Lung (tissue), 12 donors: ENCODE measurements around the gene ALOX12. TPM values are rescaled to one million over a fixed set of nuclear protein-coding genes. Genes with fewer than 3 reads are reported as not detected.

ENCODE experiments used
- ATAC-seq: fragments of 200-7000 bp; cut with Tn5 transposase; one replicate; pipeline ENCODE4 v1.9.1; 2020; ENCODE audit warnings: moderate number of reproducible peaks; ENCODE audit not compliant: insufficient read depth, low FRiP score
- DNase-seq, 3 donors: peaks; one replicate each; pipeline ENCODE4 v3.0.0-alpha.2; 2013 to 2017
- H3K27ac ChIP-seq, 2 donors: one replicate each; pipeline ENCODE4 v1.5.1; 2013; ENCODE audit warnings: mild to moderate bottlenecking in 2 of 2, moderate library complexity in 2 of 2, control low read depth in 1 of 2, inconsistent platforms in 1 of 2, low read depth in 1 of 2, low read length in 1 of 2
- H3K27me3 ChIP-seq, 3 donors: one replicate each; pipeline ENCODE4 v1.5.1; 2013; ENCODE audit warnings: low read length in 2 of 3; ENCODE audit not compliant: control insufficient read depth in 3 of 3, insufficient read depth in 3 of 3
- H3K36me3 ChIP-seq, 4 donors: one replicate each; pipeline ENCODE4 v1.5.1; 2013; ENCODE audit warnings: low read length in 4 of 4, mild to moderate bottlenecking in 1 of 4, moderate library complexity in 1 of 4; ENCODE audit not compliant: control insufficient read depth in 4 of 4, insufficient read depth in 4 of 4
- H3K4me1 ChIP-seq, 5 donors: one replicate each; pipeline ENCODE4 v1.5.1; 2013; ENCODE audit warnings: low read length in 5 of 5, mild to moderate bottlenecking in 2 of 5, moderate library complexity in 1 of 5; ENCODE audit not compliant: control insufficient read depth in 5 of 5, insufficient read depth in 5 of 5
- H3K4me3 ChIP-seq: one replicate; pipeline ENCODE4 v1.5.1; 2013; ENCODE audit warnings: mild to moderate bottlenecking, control low read depth, moderate library complexity
- H3K9ac ChIP-seq, 2 donors: one replicate each; pipeline ENCODE4 v1.5.1; 2013; ENCODE audit warnings: low read length in 2 of 2, control low read depth in 1 of 2; ENCODE audit not compliant: insufficient read depth in 1 of 2
- H3K9me3 ChIP-seq, 4 donors: one replicate each; pipeline ENCODE4 v1.5.1; 2013; ENCODE audit warnings: low read length in 3 of 4, mild to moderate bottlenecking in 1 of 4, moderate library complexity in 1 of 4; ENCODE audit not compliant: control insufficient read depth in 4 of 4, insufficient read depth in 3 of 4
- CTCF ChIP-seq: IDR thresholded peaks from 2 replicates; pipeline ENCODE4 v1.5.1; 2012; ENCODE audit warnings: mild to moderate bottlenecking; ENCODE audit errors: control extremely low read depth, extremely low read depth
- WGBS, 2 donors: extraction: QIAGEN DNeasy Blood & Tissue Kit; methylation state at CpG; one replicate each; pipeline ENCODE4 v1.1.7; 2013; 5-methylcytosine and 5-hydroxymethylcytosine counted together
- polyA plus RNA-seq, 2 donors: library from polyadenylated mRNA; stranded (reverse); fragments of 200-250 nt; gene quantifications; one replicate each; pipeline ENCODE4 v1.2.1, GENCODE V29; 2013
- total RNA-seq, 2 donors: library from RNA; depleted of rRNA in 1 of 2; stranded (reverse); fragments of >200 nt in 1 of 2; gene quantifications; one replicate each; pipeline ENCODE4 v1.2.1, GENCODE V29; 2014 to 2021
- donor health status: control.
- donor health status: control.
- donor health status: Bipolar disorder and iron deficiency.
- donor health status: healthy.
- donor health status: DM: yes; HTN: yes; CAD: no.

The ALOX12 gene
- total and polyA plus RNA-seq, 4 donors = 0.21 to 0.95 (median 0.45) TPM

- H3K27ac ChIP-seq = peak overlapping the region in 1 of 2 donors; percentile 26
- peaks cover 7 to 70% (median 15%) of the 10 kb centered on the region in 5 donors for H3K4me1 ChIP-seq
- DNase-seq (no peak), ATAC-seq (no peak)
- no peaks in the 10 kb centered on the region for H3K9me3 ChIP-seq
- no peak overlapping the region for H3K4me3 ChIP-seq
- H3K27me3 ChIP-seq = peaks cover 0 to 2% (median 0%) of the 10 kb centered on the region in 3 donors
- WGBS, 2 donors = 91 to 94% methylated on average over 3 of the region's 3 CpGs
- peaks cover 0 to 11% (median 4%) of the 10 kb centered on the region in 4 donors for H3K36me3 ChIP-seq
- TF ChIP-seq CTCF = no peak
- H3K9ac ChIP-seq = no peak overlapping the region
Measured at GRCh38 chr17:7016418-7016817, 20.6 kb downstream of the ALOX12 start.

GRCh38 chr17:7016886-7017826, 21.3 kb downstream of the ALOX12 start:
- DNase-seq (no peak), ATAC-seq (no peak)
- WGBS, 2 donors = 81 to 88% methylated on average over 20 of the region's 20 CpGs
- H3K4me1 ChIP-seq = peaks cover 9 to 69% (median 15%) of the 10 kb centered on the region in 5 donors
- H3K27ac ChIP-seq = peak overlapping the region; percentile 42 to 95
- H3K4me3 ChIP-seq = no peak overlapping the region
- H3K27me3 ChIP-seq = peaks cover 0 to 5% (median 3%) of the 10 kb centered on the region in 3 donors
- TF ChIP-seq CTCF = no peak
- H3K9ac ChIP-seq = no peak overlapping the region
- H3K9me3 ChIP-seq = no peaks in the 10 kb centered on the region
- H3K36me3 ChIP-seq = peaks cover 0 to 11% (median 4%) of the 10 kb centered on the region in 4 donors

- peaks cover 0 to 11% (median 9%) of the 10 kb centered on the region in 3 donors for H3K27me3 ChIP-seq
- H3K27ac ChIP-seq = peak overlapping the region; percentile 88 to 95
- H3K4me3 ChIP-seq = no peak overlapping the region
- no peak for ATAC-seq
- 47 to 62% methylated on average over 12 of the region's 12 CpGs for WGBS, 2 donors
- no peaks in the 10 kb centered on the region for H3K9me3 ChIP-seq
- H3K9ac ChIP-seq = no peak overlapping the region
- no peak for TF ChIP-seq CTCF
- DNase-seq = no peak
- peaks cover 9 to 69% (median 15%) of the 10 kb centered on the region in 5 donors for H3K4me1 ChIP-seq
- H3K36me3 ChIP-seq = peaks cover 0 to 11% (median 4%) of the 10 kb centered on the region in 4 donors
Measured at GRCh38 chr17:7017827-7018200, 22.0 kb downstream of the ALOX12 start.
